ENCODE results near the gene LRBA. TPM values are rescaled to one million over a fixed set of nuclear protein-coding genes. Genes with fewer than 3 reads are reported as not detected.

Gene LRBA
- total and polyA plus RNA-seq, 2 of the 4 experiments (the other 2 are of a cell fraction), result 10.2 to 51.6 TPM

DNA sequence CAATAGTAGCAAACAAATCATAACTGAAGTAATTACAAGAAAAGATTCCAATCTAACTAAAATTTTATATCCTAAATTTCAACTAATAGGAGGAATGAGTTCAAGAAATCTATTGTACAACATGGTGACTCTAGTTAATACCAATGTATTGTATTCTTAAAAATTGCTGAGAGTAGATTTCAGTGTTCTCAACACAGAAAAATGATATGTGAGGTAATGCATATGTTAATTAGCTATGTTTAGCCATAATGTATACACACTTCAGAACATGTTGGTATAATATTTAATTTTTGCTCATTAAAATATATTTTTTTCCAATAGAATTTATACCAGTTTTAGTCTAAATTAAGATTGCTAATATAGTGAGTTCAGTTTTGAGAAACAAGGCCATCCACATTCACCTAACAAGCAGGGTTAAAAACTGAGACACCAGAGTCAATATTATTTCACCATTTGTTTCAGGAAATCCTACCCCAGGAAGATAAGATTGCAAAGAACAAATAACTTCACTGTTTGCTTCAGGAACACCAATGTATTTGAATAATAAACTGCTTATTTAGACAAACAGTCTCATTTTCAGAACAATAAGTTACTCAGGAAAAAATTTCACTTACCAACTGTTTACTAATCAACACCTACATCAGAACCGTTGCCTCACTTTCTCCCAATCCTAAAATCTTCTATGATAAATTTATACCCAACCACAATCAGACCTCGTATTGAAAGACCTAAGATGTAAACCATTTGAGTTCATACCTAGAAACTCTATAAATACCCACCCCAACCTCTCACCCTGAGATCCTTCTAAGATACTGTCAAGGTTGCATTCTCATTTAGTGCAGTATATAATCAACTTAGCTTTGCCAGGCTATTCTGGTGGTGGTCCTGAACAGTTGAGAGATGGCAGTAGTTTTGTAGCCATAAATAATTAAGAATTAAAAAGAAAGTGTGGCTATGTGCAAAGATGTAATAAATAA lies 300.3 kb downstream of the LRBA start:
- dilution Hi-C loops (cut with HindIII; ENCODE audit: low sequenced_read_pairs, unreplicated experiment), result no loop called here
- H4K5ac ChIP-seq (ENCODE audit: low read depth, low read length), result no peak overlapping the region
- H3K9me3 ChIP-seq (ENCODE audit: control insufficient read depth, insufficient read depth, low read length), result no peaks in the 10 kb centered on the region
- H2BK15ac ChIP-seq (ENCODE audit: low read depth, low read length), result no peak overlapping the region
- no peak overlapping the region for H2AK9ac ChIP-seq (replicated peaks; ENCODE audit: low read depth, low read length, poor library complexity)
- H3K56ac ChIP-seq (ENCODE audit: extremely low read depth, insufficient read depth, low read length), result no peak overlapping the region
- H2AFZ ChIP-seq (replicated peaks; ENCODE audit: low read length, poor library complexity), result no peak overlapping the region
- 85% methylated on average over 2 of the region's 2 CpGs; no CpG with 5 or more reads in 1 of the 2 experiments for WGBS, 2 experiments (ENCODE audit: extremely low coverage in 2 of 2, insufficient read length in 1 of 2)
- no peaks in the 10 kb centered on the region for H3K27me3 ChIP-seq (ENCODE audit: control insufficient read depth, insufficient read depth, low read length)
- H3K27ac ChIP-seq (ENCODE audit: insufficient read depth, low read length), result no peak overlapping the region
- no peak overlapping the region for H4K91ac ChIP-seq (ENCODE audit: insufficient read depth, low read depth, low read length)
- DNase-seq (no peak), ATAC-seq (ENCODE audit: low read depth) (no peak)
- H2BK20ac ChIP-seq (ENCODE audit: low read depth, low read length), result no peak overlapping the region
- no peaks in the 10 kb centered on the region for H3K9me1 ChIP-seq (ENCODE audit: insufficient read depth, low read length)
- H2BK120ac ChIP-seq (ENCODE audit: low read depth, low read length), result no peak overlapping the region
- no peak overlapping the region for H4K8ac ChIP-seq (ENCODE audit: low read depth in 2 of 2, low read length in 2 of 2)
- H4K20me1 ChIP-seq (ENCODE audit: insufficient read depth, low read length), result no peaks in the 10 kb centered on the region
- H3K14ac ChIP-seq (replicated peaks; ENCODE audit: low read depth, low read length), result no peak overlapping the region
- in situ Hi-C loops (cut with MboI; ENCODE audit: low sequenced_read_pairs), result no loop called here
- H3K23ac ChIP-seq (ENCODE audit: low read depth, low read length), result no peak overlapping the region
- CTCF ChIA-PET, result no interaction called here
- no peaks in the 10 kb centered on the region for H3K36me3 ChIP-seq (ENCODE audit: control insufficient read depth, insufficient read depth, low read length)
- H3K79me1 ChIP-seq (ENCODE audit: low read depth in 1 of 2, low read length in 2 of 2), result no peaks in the 10 kb centered on the region
- H2BK5ac ChIP-seq (ENCODE audit: low read depth, low read length, poor library complexity, severe bottlenecking), result no peak overlapping the region
- no peak overlapping the region for H3K4me2 ChIP-seq (ENCODE audit: low read depth, low read length)
- H3K4me1 ChIP-seq (ENCODE audit: control insufficient read depth, insufficient read depth, low read length), result no peaks in the 10 kb centered on the region
- POLR2A ChIA-PET (ENCODE audit: unreplicated experiment), result no interaction called here
- H3K4me3 ChIP-seq (ENCODE audit: insufficient read depth, low read depth, low read length), result no peak overlapping the region
- no peak overlapping the region for H3K18ac ChIP-seq (ENCODE audit: low read depth, low read length)
- H3K9ac ChIP-seq (ENCODE audit: low read depth, low read length), result no peak overlapping the region
- no peak overlapping the region for H3K4ac ChIP-seq (ENCODE audit: low read depth, low read length)
- TF ChIP-seq NFE2L2 (IDR thresholded peaks at IDR 0.05; ENCODE audit: low read depth, low read length) (no peak), USF2 (IDR thresholded peaks at IDR 0.05; ENCODE audit: low read depth, low read length) (no peak)
- no TSS peak for BruUV-seq (replicated peaks)
- intact Hi-C loops (cut with micrococcal nuclease), result no loop called here
- H2AK5ac ChIP-seq (ENCODE audit: low read depth, low read length), result no peak overlapping the region
